HepG2 (cell line): ENCODE measurements around the gene LRRC32. TPM values are rescaled to one million over a fixed set of nuclear protein-coding genes. Genes with fewer than 3 reads are reported as not detected.

Experiments
- ATAC-seq: fragments of 200-7000 bp; cut with Tn5 transposase; 3 replicates; pipeline ENCODE4 v1.9.1; 2020; ENCODE audit warnings: mild to moderate bottlenecking, moderate library complexity
- BruUV-seq: library from RNA; stranded (reverse); fragments of 400-500 nt; replicated peaks from 2 replicates; lab custom pipeline; 2021; lab: Mats Ljungman, UMichigan
- CTCF ChIA-PET: fragments of 300-600 bp; formaldehyde crosslinking; extraction: SDS; loops from one replicate; lab custom pipeline; 2021; ENCODE audit warnings: low total read pairs, inconsistent platforms, low intra/inter-chr PET ratio; lab: Yijun Ruan, JAX
- POLR2A ChIA-PET: fragments of 350-600 bp; sonication (Branson Sonifier 250); formaldehyde crosslinking; loops from one replicate; lab custom pipeline; 2020; ENCODE audit warnings: antibody characterized with exemption, inconsistent platforms; lab: Yijun Ruan, JAX
- DNase-seq: peaks from one replicate; pipeline ENCODE4 v3.0.0-alpha.2; 2015; ENCODE audit warnings: low spot score
- FAIRE-seq: peaks from 3 replicates; lab custom pipeline; 2011; peaks lifted over from hg19 to GRCh38; lab: Jason Lieb, UNC
- H2AFZ ChIP-seq: one replicate; pipeline ENCODE4 v1.6.1; 2011; ENCODE audit warnings: low read length, inconsistent platforms
- H3K27ac ChIP-seq: fragments of 300-600 bp; 3 replicates; pipeline ENCODE4 v1.8.0; 2011; ENCODE audit warnings: mixed run types, mild to moderate bottlenecking, mixed read lengths, low read length, inconsistent platforms; ENCODE audit not compliant: insufficient read depth; ENCODE audit errors: extremely low read length
- H3K27me3 ChIP-seq, 2 experiments: fragments of 200-600 bp in 1 of 2; 2 replicates in 1 of 2; 3 replicates in 1 of 2; pipeline versions ENCODE4 v1.6.0 to v1.8.0; 2011; ENCODE audit warnings: low read length in 2 of 2, mild to moderate bottlenecking in 2 of 2, moderate library complexity in 2 of 2, inconsistent platforms in 1 of 2; ENCODE audit not compliant: insufficient read depth in 2 of 2, control insufficient read depth in 1 of 2
- H3K36me3 ChIP-seq, 2 experiments: fragments of 200-600 bp in 1 of 2; replicated peaks in 1 of 2; 2 replicates in 1 of 2; 3 replicates in 1 of 2; pipeline versions ENCODE4 v1.5.1 to v1.8.0; 2011; ENCODE audit warnings: low read length in 2 of 2, inconsistent platforms in 1 of 2; ENCODE audit not compliant: insufficient read depth in 2 of 2, control insufficient read depth in 1 of 2
- H3K4me1 ChIP-seq: 2 replicates; pipeline ENCODE4 v1.5.1; 2012; ENCODE audit warnings: low read length, inconsistent platforms; ENCODE audit not compliant: insufficient read depth
- H3K4me2 ChIP-seq: 2 replicates; pipeline ENCODE4 v1.6.0; 2011; ENCODE audit warnings: low read depth, low read length, inconsistent platforms
- H3K4me3 ChIP-seq, 3 experiments: fragments of 200-600 bp in 1 of 3; sonication (generic), shearing (Covaris generic) in 1 of 3; replicated peaks in 1 of 3; 2 replicates each; pipeline ENCODE4 v1.5.1; 2011 to 2016; ENCODE audit warnings: low read length in 3 of 3, inconsistent platforms in 2 of 3, low read depth in 2 of 3, mild to moderate bottlenecking in 2 of 3, control low read depth in 1 of 3, mixed read lengths in 1 of 3; ENCODE audit not compliant: insufficient read depth in 1 of 3
- H3K79me2 ChIP-seq: one replicate; pipeline ENCODE4 v1.6.1; 2011; ENCODE audit warnings: low read length, inconsistent platforms; ENCODE audit not compliant: insufficient read depth
- H3K9ac ChIP-seq: 2 replicates; pipeline ENCODE4 v1.6.0; 2011; ENCODE audit warnings: mild to moderate bottlenecking, low read depth, low read length, inconsistent platforms; ENCODE audit not compliant: insufficient read depth
- H3K9me3 ChIP-seq: 2 replicates; pipeline ENCODE4 v1.5.1; 2012; ENCODE audit warnings: mild to moderate bottlenecking, low read length
- H4K20me1 ChIP-seq: 2 replicates; pipeline ENCODE4 v1.6.0; 2011; ENCODE audit warnings: inconsistent platforms, mild to moderate bottlenecking, low read length, moderate library complexity; ENCODE audit not compliant: insufficient read depth
- HOXA7 ChIP-seq: sonication (generic); formaldehyde crosslinking; IDR thresholded peaks from 2 replicates; pipeline ENCODE4 v1.8.1; 2022; ENCODE audit warnings: mild to moderate bottlenecking, missing genetic modification reagents, moderate library complexity
- KLF15 ChIP-seq: sonication (generic); formaldehyde crosslinking; IDR thresholded peaks from 2 replicates; pipeline ENCODE4 v1.8.1; 2023; ENCODE audit warnings: borderline replicate concordance, mild to moderate bottlenecking, inconsistent platforms, missing genetic modification reagents, mixed read lengths
- RXRB ChIP-seq: IDR thresholded peaks from 2 replicates; pipeline ENCODE4 v1.6.1; 2016; ENCODE audit warnings: borderline replicate concordance, missing genetic modification reagents, missing compliant biosample characterization
- SP5 ChIP-seq: IDR thresholded peaks from 2 replicates; pipeline ENCODE4 v1.6.1; 2016; ENCODE audit warnings: low read depth, borderline replicate concordance
- THAP11 ChIP-seq: IDR thresholded peaks from 2 replicates; pipeline ENCODE4 v1.6.1; 2016; ENCODE audit warnings: missing biosample characterization, missing genetic modification reagents
- ZNF264 ChIP-seq: sonication (generic); formaldehyde crosslinking; IDR thresholded peaks from 2 replicates; pipeline ENCODE4 v1.4.0; 2020; ENCODE audit warnings: missing genetic modification reagents
- ZNF616 ChIP-seq: sonication (generic); formaldehyde crosslinking; IDR thresholded peaks from 2 replicates; pipeline ENCODE4 v1.5.0; 2020; ENCODE audit warnings: low read depth, mild to moderate bottlenecking, missing genetic modification reagents
- WGBS: methylation state at CpG from one replicate; pipeline ENCODE4 v1.1.6; 2017; ENCODE audit warnings: low lambda C conversion rate; 5-methylcytosine and 5-hydroxymethylcytosine counted together
- in situ Hi-C: cut with HindIII; loops from 2 replicates; pipeline ENCODE4 v1.10.0; 2017; ENCODE audit warnings: low pct_unique_long_range_greater_than_20kb; ENCODE audit not compliant: extremely low pct_ligation_motif_present
- intact Hi-C: fragments of 100-400 bp; cut with micrococcal nuclease; formaldehyde crosslinking; loops from one replicate; pipeline ENCODE4 v1.10.0; 2022; ENCODE audit not compliant: unreplicated experiment
- polyA plus RNA-seq, 8 experiments: library from polyadenylated mRNA; depleted of rRNA in 3 of 8; stranded (reverse) in 7 of 8; unstranded in 1 of 8; fragments of >200 nt; fragmentation: Illumina TruSeq in 4 of 8; extraction: Trizol in 4 of 8; gene quantifications; 2 replicates each; pipeline versions ENCODE4 v1.2.1 to v1.2.3, GENCODE V29; 2011 to 2016; ENCODE audit warnings: low read depth in 4 of 8, missing spikeins in 1 of 8, mixed read lengths in 1 of 8; ENCODE audit not compliant: insufficient read depth in 1 of 8
- total RNA-seq, 5 experiments: library from RNA; depleted of rRNA; stranded (reverse); fragments of >200 nt; fragmentation: Illumina TruSeq; extraction: Trizol; gene quantifications; 2 replicates each; pipeline ENCODE4 v1.2.3, GENCODE V29; 2016; ENCODE audit warnings: low read depth in 1 of 5
- TF ChIP-seq, protein P1 (sequence below): IDR thresholded peaks from 2 replicates; pipeline ENCODE4 v1.6.1; 2016; ENCODE audit warnings: low read depth
- TF ChIP-seq, protein P2 (sequence below): sonication (generic); formaldehyde crosslinking; IDR thresholded peaks from 2 replicates; pipeline ENCODE4 v1.5.0; 2020; ENCODE audit warnings: missing genetic modification reagents
- TF ChIP-seq, protein P3 (sequence below): sonication (generic); formaldehyde crosslinking; IDR thresholded peaks from 2 replicates; pipeline ENCODE4 v1.9.0; 2021; ENCODE audit warnings: missing genetic modification reagents, borderline replicate concordance
- TF ChIP-seq, protein P4 (sequence below): sonication (generic); formaldehyde crosslinking; IDR thresholded peaks from 2 replicates; pipeline ENCODE4 v1.5.1; 2020; ENCODE audit warnings: missing genetic modification reagents, mild to moderate bottlenecking, borderline replicate concordance

The LRRC32 gene
- total and polyA plus RNA-seq, 2 of the 13 experiments (the other 11 are each of a cell fraction or from before 2014, with no cell fraction given), result 0.07 TPM; not detected in 1

DNA sequence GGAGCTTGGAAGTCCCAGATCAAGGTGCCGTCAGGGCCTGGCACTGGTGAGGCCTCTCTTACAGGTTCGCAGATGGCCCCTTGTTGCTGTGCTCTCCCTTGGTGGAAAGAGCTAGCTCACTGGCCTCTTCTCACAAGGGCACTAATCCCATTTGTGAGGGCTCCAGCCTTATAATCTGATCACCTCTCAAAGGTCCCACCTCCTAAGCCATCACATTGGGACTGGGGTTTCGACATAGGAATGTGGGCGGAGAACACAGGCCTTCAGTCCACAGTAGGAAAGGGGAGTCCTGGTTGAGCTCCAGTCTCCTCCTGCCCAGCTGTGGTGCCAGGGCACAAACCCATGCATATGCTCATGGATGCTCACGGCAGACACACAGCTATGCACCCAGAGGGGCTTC, 14.0 kb upstream of the LRRC32 start:
- Histone ChIP-seq H2AFZ (no peak overlapping the region), H3K36me3 (no peaks in the 10 kb centered on the region), H3K9me3 (no peaks in the 10 kb centered on the region), H3K4me3 (no peak overlapping the region), H3K9ac (no peak overlapping the region), H3K27ac (no peak overlapping the region), H4K20me1 (no peaks in the 10 kb centered on the region), H3K79me2 (no peaks in the 10 kb centered on the region), H3K27me3 (peaks cover 10 to 44% of the 10 kb centered on the region in 2 experiments; a peak in 3 of 5 replicates), H3K4me2 (no peak overlapping the region), H3K4me1 (no peaks in the 10 kb centered on the region)
- TF ChIP-seq THAP11 (no peak), ZNF616 (CRISPR knock-in tag) (no peak), HOXA7 (CRISPR knock-in tag) (no peak), KLF15 (no peak), SP5 (CRISPR knock-in tag) (0 out of 2 replicates have a peak, but pooled peaks have one; percentile 14), ZNF264 (CRISPR knock-in tag) (peak; percentile 99), RXRB (CRISPR knock-in tag) (no peak)
- TF ChIP-seq, protein P1, sequence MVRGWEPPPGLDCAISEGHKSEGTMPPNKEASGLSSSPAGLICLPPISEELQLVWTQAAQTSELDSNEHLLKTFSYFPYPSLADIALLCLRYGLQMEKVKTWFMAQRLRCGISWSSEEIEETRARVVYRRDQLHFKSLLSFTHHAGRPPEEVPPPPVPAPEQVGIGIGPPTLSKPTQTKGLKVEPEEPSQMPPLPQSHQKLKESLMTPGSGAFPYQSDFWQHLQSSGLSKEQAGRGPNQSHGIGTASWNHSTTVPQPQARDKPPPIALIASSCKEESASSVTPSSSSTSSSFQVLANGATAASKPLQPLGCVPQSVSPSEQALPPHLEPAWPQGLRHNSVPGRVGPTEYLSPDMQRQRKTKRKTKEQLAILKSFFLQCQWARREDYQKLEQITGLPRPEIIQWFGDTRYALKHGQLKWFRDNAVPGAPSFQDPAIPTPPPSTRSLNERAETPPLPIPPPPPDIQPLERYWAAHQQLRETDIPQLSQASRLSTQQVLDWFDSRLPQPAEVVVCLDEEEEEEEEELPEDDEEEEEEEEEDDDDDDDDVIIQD (CRISPR knock-in tag), result no peak
- TF ChIP-seq, protein P2, sequence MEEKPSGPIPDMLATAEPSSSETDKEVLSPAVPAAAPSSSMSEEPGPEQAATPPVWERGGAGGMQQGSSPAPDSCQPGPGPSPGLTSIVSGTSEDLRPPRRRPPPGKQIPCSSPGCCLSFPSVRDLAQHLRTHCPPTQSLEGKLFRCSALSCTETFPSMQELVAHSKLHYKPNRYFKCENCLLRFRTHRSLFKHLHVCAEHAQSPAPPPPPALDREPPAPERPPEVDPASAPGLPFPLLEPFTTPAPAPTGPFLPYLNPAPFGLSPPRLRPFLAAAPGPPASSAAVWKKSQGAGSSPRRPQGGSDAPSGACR, result no peak
- TF ChIP-seq, protein P3, sequence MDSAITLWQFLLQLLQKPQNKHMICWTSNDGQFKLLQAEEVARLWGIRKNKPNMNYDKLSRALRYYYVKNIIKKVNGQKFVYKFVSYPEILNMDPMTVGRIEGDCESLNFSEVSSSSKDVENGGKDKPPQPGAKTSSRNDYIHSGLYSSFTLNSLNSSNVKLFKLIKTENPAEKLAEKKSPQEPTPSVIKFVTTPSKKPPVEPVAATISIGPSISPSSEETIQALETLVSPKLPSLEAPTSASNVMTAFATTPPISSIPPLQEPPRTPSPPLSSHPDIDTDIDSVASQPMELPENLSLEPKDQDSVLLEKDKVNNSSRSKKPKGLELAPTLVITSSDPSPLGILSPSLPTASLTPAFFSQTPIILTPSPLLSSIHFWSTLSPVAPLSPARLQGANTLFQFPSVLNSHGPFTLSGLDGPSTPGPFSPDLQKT (CRISPR knock-in tag), result no peak
- TF ChIP-seq, protein P4, sequence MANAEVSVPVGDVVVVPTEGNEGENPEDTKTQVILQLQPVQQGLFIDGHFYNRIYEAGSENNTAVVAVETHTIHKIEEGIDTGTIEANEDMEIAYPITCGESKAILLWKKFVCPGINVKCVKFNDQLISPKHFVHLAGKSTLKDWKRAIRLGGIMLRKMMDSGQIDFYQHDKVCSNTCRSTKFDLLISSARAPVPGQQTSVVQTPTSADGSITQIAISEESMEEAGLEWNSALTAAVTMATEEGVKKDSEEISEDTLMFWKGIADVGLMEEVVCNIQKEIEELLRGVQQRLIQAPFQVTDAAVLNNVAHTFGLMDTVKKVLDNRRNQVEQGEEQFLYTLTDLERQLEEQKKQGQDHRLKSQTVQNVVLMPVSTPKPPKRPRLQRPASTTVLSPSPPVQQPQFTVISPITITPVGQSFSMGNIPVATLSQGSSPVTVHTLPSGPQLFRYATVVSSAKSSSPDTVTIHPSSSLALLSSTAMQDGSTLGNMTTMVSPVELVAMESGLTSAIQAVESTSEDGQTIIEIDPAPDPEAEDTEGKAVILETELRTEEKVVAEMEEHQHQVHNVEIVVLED (CRISPR knock-in tag), result no peak
- 71% methylated on average over 2 of the region's 5 CpGs for WGBS
- ChIA-PET CTCF (no interaction called here), POLR2A (no interaction called here)
- no peak for ATAC-seq
- FAIRE-seq, result no peak
- DNase-seq, result peak; percentile 31
- no TSS peak for BruUV-seq
- intact Hi-C loops, result loop anchor here (5.0 kb wide), 1 partner anchor 87 kb away; no protein-coding TSS in a partner anchor
- in situ Hi-C loops, result no loop called here
